Skeletal muscle tissue (tissue), 4 donors: ENCODE results near the gene ENKD1. TPM values are rescaled to one million over a fixed set of nuclear protein-coding genes. Genes with fewer than 3 reads are reported as not detected.

Experiments used
- H3K27ac ChIP-seq: one replicate; pipeline ENCODE4 v1.7.0; 2013; ENCODE audit warnings: mild to moderate bottlenecking, low read depth, low read length, inconsistent platforms
- H3K27me3 ChIP-seq, 3 donors: one replicate each; pipeline ENCODE4 v1.7.0; 2013; ENCODE audit warnings: low read length in 3 of 3; ENCODE audit not compliant: control insufficient read depth in 3 of 3, insufficient read depth in 3 of 3
- H3K36me3 ChIP-seq, 3 donors: one replicate each; pipeline ENCODE4 v1.7.0; 2013; ENCODE audit warnings: low read length in 3 of 3; ENCODE audit not compliant: control insufficient read depth in 3 of 3, insufficient read depth in 3 of 3
- H3K4me1 ChIP-seq, 3 donors: one replicate each; pipeline ENCODE4 v1.7.0; 2013; ENCODE audit warnings: low read length in 3 of 3, mild to moderate bottlenecking in 3 of 3; ENCODE audit not compliant: control insufficient read depth in 3 of 3, insufficient read depth in 3 of 3
- H3K4me3 ChIP-seq, 3 donors: one replicate each; pipeline ENCODE4 v1.7.0; 2013; ENCODE audit warnings: low read length in 3 of 3
- H3K9ac ChIP-seq, 3 donors: one replicate each; pipeline ENCODE4 v1.7.0; 2013; ENCODE audit warnings: low read length in 3 of 3, mild to moderate bottlenecking in 3 of 3, moderate library complexity in 2 of 3, low read depth in 1 of 3
- H3K9me3 ChIP-seq, 3 donors: one replicate each; pipeline ENCODE4 v1.7.0; 2013; ENCODE audit warnings: low read length in 3 of 3; ENCODE audit not compliant: control insufficient read depth in 3 of 3
- total RNA-seq: library from RNA; depleted of rRNA; stranded (reverse); fragments of >200 nt; gene quantifications from one replicate; pipeline ENCODE4 v1.2.3, GENCODE V29; 2014
- donor health status: Osteomylitis.

The ENKD1 gene
- total RNA-seq, 1 donor from 2014 or later: 5.2 TPM

DNA sequence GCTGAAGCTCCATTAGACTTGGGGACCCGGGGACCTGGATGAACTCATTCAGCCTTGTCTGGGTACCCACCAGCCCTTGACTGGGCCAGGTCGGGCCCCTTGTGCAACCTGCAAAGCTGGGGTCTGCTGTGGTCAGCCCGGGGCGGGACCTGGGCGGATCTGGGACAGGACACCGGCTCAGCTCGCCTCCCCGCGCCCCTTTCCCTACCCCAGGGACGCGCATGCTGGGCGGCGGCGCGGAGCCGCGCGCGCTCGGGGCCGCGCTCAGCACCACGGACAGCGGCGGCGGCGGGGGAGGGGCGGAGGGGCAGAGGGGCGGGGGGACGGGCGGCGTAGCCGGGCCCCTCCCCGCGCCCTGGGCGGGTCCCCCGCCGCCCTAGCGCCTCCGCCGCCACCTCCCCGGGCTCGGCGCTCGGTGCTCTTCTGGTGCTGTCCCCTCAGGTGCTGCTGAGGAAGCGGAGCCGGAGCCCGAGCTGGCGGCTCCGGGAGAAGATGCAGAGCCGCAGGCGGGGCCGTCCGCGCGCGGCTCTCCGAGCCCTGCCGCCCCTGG is 13.9 kb downstream of the ENKD1 start:
- peaks cover 4 to 11% (median 6%) of the 10 kb centered on the region in 3 donors for H3K4me1 ChIP-seq
- no peak overlapping the region for H3K9ac ChIP-seq
- no peak overlapping the region for H3K27ac ChIP-seq
- H3K4me3 ChIP-seq: no peak overlapping the region
- peaks cover 2 to 3% (median 3%) of the 10 kb centered on the region in 3 donors for H3K36me3 ChIP-seq
- H3K9me3 ChIP-seq: no peaks in the 10 kb centered on the region
- peaks cover 57 to 77% (median 75%) of the 10 kb centered on the region in 3 donors for H3K27me3 ChIP-seq

DNA sequence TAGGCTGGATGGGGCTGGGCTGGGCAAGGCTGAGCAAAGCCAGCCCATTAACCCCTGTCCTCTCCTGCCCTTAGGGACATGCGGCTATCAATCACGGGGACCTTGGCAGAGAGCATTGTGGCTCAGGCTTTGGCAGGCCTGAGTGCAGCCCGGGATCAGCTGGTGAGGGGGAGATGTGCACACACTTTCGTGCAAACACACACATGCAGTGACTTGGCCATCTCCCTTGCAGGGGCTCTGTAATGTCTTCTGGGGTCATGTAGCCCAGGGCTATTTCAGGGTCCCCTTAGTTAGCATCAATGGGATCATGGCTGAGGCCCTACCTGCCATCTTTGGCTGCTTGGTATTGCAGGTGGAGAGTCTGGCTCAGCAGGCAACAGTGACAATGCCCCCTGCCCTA is 14.7 kb downstream of the ENKD1 start:
- Histone ChIP-seq H3K9ac (no peak overlapping the region), H3K4me1 (peaks cover 4 to 11% (median 6%) of the 10 kb centered on the region in 3 donors), H3K27ac (no peak overlapping the region), H3K9me3 (no peaks in the 10 kb centered on the region), H3K36me3 (no peaks in the 10 kb centered on the region), H3K27me3 (peaks cover 64 to 84% (median 82%) of the 10 kb centered on the region in 3 donors), H3K4me3 (no peak overlapping the region)

DNA sequence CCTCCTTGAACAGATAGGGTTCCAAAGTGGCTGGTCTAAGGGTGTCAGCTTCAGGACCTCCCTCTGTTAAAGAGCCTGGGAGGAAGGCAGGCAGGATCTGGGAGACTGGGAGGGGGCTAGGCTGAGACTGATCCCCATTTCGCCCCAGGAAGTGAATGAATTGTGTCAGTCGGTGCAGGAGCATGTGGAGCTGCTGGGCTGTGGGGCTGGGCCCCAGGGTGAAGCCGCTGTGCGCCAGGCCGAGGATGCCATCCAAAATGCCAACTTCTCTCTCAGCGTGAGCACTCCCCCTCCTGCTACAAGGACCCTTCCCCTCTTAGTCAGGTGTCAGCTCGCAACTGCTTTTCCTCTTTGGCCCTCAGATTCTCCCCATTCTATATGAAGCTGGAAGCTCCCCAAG is 15.5 kb downstream of the ENKD1 start:
- no peaks in the 10 kb centered on the region for H3K36me3 ChIP-seq
- peaks cover 4 to 11% (median 6%) of the 10 kb centered on the region in 3 donors for H3K4me1 ChIP-seq
- H3K9me3 ChIP-seq: no peaks in the 10 kb centered on the region
- H3K27me3 ChIP-seq: peaks cover 72 to 90% (median 90%) of the 10 kb centered on the region in 3 donors
- H3K9ac ChIP-seq: no peak overlapping the region
- H3K27ac ChIP-seq: no peak overlapping the region
- H3K4me3 ChIP-seq: no peak overlapping the region

DNA sequence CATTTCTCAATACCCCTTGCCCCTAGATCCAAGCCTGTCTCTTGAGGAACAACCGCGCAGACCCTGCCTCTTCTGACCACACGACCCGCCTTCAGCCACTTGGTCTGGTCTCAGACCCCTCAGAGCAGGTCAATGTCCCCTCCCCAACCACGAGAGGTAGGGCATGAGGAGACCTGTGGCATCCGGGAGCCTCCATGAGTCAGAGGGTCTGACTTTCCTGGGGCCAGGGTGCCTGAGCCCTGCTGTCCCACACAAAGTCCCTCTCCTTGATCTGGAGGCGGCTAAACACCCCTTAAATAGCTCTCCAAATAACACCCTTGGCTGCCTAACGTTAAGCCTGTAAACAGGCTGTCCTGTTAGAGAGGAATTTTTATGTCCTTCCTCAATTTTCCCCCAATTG is 16.5 kb downstream of the ENKD1 start:
- H3K27me3 ChIP-seq: peaks cover 81 to 93% (median 90%) of the 10 kb centered on the region in 3 donors
- no peak overlapping the region for H3K27ac ChIP-seq
- no peak overlapping the region for H3K9ac ChIP-seq
- no peak overlapping the region for H3K4me3 ChIP-seq
- H3K4me1 ChIP-seq: peaks cover 4 to 11% (median 6%) of the 10 kb centered on the region in 3 donors
- no peaks in the 10 kb centered on the region for H3K9me3 ChIP-seq
- no peaks in the 10 kb centered on the region for H3K36me3 ChIP-seq

DNA sequence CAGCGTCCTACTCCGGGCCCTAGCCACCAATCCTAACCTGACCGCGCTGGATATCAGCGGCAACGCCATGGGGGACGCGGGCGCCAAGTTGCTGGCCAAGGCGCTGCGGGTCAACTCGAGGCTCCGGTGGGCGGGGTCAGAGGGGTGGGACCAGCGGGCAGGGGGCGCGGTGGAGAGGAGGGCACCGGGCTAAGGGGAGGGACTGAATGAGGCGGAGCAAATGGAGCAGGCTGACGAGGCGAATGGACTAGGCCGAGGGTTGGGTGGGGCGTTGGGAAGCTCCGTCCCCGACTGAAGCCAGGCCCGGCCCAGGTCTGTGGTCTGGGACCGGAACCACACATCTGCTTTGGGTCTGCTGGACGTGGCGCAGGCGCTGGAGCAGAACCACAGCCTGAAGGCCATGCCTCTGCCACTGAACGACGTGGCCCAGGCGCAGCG is 17.0 kb downstream of the ENKD1 start:
- Histone ChIP-seq H3K27ac (no peak overlapping the region), H3K4me3 (no peak overlapping the region), H3K9ac (no peak overlapping the region), H3K4me1 (peaks cover 4 to 13% (median 6%) of the 10 kb centered on the region in 3 donors), H3K9me3 (no peaks in the 10 kb centered on the region), H3K36me3 (no peaks in the 10 kb centered on the region), H3K27me3 (peaks cover 77 to 90% (median 88%) of the 10 kb centered on the region in 3 donors)

DNA sequence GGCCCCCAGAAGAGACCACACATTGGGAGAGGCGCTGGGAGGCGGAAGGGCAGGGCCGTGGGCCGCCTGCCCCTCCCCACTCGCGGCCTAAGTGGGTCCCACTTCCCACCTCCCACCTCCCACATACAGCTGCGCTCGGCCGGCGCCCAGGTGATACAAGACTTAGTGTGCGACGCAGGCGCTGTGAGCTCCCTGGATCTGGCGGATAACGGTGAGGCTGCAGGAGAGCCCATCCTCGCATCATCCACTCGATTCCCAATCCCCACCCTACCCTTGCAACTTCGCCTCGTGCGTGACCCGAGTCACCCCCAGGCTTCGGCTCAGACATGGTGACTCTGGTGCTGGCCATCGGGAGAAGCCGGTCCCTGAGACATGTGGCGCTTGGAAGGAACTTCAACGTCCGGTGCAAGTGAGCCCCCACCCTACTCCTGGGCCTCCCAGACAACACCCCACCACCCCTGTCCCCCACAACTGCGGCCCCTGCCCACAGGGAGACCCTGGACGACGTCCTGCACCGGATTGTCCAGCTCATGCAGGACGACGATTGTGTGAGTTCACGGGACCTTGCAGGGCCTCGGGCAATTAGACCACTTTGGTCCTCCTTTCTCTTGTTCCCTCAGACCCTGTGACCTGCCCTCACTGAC is 17.7 kb downstream of the ENKD1 start:
- Histone ChIP-seq H3K36me3 (no peaks in the 10 kb centered on the region), H3K27ac (no peak overlapping the region), H3K4me1 (peaks cover 4 to 14% (median 6%) of the 10 kb centered on the region in 3 donors), H3K27me3 (peaks cover 72 to 84% (median 83%) of the 10 kb centered on the region in 3 donors), H3K4me3 (no peak overlapping the region), H3K9ac (no peak overlapping the region), H3K9me3 (no peaks in the 10 kb centered on the region)

DNA sequence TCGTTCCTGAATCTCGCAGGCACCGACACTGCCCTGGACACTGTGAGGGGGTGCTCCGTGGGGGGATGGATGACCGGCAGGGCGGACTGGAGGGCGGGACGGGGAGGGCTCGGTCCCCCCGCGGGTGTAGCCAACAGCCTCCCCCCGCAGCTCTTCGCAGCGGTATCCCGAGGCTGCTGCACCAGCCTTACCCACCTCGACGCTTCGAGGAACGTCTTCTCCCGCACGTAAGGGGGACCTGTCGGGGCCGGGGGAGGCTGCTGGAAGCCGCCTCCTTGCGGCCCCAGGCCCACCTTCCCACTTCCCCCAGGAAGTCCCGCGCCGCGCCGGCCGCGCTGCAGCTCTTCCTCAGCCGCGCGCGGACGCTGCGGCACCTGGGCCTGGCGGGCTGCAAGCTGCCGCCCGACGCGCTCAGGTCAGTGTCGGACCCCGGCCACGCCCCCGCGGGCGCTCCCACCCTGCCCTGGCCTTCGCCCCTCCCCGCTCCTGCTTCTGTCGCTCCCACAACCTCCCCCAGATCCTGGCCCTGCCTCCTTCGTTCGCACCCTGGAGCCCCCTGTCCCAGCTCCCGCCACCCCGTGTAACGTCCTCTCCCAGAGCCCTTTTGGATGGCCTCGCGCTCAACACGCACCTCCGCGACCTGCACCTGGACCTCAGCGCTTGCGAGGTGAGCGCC is 18.3 kb downstream of the ENKD1 start:
- H3K9ac ChIP-seq: no peak overlapping the region
- H3K36me3 ChIP-seq: no peaks in the 10 kb centered on the region
- peak overlapping the region in 1 of 3 donors; percentile 13 for H3K4me3 ChIP-seq
- H3K9me3 ChIP-seq: no peaks in the 10 kb centered on the region
- H3K27me3 ChIP-seq: peaks cover 70 to 77% (median 77%) of the 10 kb centered on the region in 3 donors
- no peak overlapping the region for H3K27ac ChIP-seq
- H3K4me1 ChIP-seq: peaks cover 2 to 9% (median 4%) of the 10 kb centered on the region in 3 donors

DNA sequence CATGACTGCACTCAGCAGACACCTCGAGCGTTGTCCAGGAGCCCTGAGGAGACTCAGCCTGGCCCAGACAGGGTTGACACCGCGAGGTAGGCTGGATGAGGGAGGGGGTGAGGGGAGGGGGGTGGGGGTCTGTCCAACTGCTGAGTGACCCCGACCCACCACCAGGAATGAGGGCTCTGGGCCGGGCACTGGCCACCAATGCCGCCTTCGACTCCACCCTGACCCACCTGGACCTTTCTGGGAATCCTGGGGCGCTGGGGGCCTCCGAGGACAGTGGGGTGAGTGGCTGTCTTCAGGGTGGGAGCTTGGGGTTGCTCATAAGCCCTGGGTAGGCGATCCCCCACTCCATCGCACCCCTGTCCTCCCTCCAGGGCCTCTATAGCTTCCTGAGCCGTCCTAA is 18.9 kb downstream of the ENKD1 start:
- no peaks in the 10 kb centered on the region for H3K36me3 ChIP-seq
- H3K9ac ChIP-seq: no peak overlapping the region
- no peaks in the 10 kb centered on the region for H3K9me3 ChIP-seq
- no peak overlapping the region for H3K27ac ChIP-seq
- peaks cover 1 to 7% (median 5%) of the 10 kb centered on the region in 3 donors for H3K4me1 ChIP-seq
- peaks cover 70 to 75% (median 75%) of the 10 kb centered on the region in 3 donors for H3K27me3 ChIP-seq
- no peak overlapping the region for H3K4me3 ChIP-seq

DNA sequence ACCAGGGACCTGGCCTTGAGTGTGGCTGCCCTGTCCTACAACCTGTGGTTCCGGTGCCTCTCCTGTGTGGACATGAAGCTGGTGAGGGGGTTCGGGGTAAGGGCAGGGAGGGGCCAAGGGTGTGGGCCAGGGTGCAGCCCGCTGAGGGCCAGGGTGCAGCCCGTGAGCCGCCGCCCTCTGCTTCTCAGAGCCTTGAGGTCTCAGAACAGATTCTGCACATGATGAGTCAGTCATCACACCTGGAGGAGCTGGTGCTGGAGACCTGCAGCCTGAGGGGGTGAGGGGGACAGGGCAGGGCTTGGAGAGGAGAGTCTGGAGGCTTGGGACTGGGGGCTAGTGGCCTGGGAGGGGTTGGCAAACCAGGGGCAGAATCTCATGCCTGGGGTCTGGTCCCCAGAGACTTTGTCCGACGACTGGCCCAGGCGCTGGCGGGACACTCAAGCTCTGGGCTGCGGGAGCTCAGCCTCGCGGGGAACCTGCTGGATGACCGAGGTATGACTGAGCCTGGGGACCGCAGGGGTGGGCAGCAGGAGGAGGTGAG is 19.4 kb downstream of the ENKD1 start:
- no peaks in the 10 kb centered on the region for H3K9me3 ChIP-seq
- H3K27me3 ChIP-seq: peaks cover 68 to 71% (median 71%) of the 10 kb centered on the region in 3 donors
- H3K4me3 ChIP-seq: no peak overlapping the region
- no peaks in the 10 kb centered on the region for H3K36me3 ChIP-seq
- H3K9ac ChIP-seq: no peak overlapping the region
- no peak overlapping the region for H3K27ac ChIP-seq
- H3K4me1 ChIP-seq: peaks cover 6 to 12% (median 10%) of the 10 kb centered on the region in 3 donors
